ENCODE data around the gene SHCBP1L.
A peak's percentile ranks its signal among the peaks of the same experiment; 100 is the strongest.

The SHCBP1L gene

DNA sequence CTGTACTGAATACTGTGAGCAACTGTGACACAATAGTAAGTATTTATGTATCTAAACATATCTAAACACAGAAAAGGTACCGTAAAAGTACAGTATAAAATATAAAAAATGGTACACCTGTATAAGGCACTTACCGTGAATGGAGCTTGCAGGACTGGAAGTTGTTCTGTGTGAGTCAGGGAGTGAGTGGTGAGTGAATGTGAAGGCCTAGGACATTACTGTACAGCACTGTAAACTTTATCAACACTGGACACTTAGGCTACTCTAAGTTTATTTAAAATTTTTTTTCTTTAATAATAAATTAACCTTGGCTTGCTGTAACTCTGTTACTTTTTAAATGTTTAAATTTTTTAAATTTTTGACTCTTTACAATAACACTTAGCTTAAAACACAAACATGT lies 24.5 kb upstream of the SHCBP1L start:
- Histone ChIP-seq H2BK120ac (ENCODE audit: low read depth, low read length) (no peak overlapping the region), H3K18ac (ENCODE audit: low read length) (no peak overlapping the region), H2AK5ac (ENCODE audit: low read depth, low read length) (no peak overlapping the region), H3K27me3 (ENCODE audit: control insufficient read depth in 3 of 3, insufficient read depth in 3 of 3, low read depth in 1 of 3, low read length in 3 of 3) (no peaks in the 10 kb centered on the region), H2BK12ac (ENCODE audit: low read length) (no peak overlapping the region), H3K4me3 (ENCODE audit: low read length in 2 of 2) (no peak overlapping the region), H3K9me3 (replicated peaks in 1 of 2; ENCODE audit: control insufficient read depth in 2 of 2, insufficient read depth in 1 of 2, low read depth in 1 of 2, low read length in 2 of 2) (no peaks in the 10 kb centered on the region), H3K14ac (ENCODE audit: low read length) (no peak overlapping the region), H2BK15ac (ENCODE audit: low read length) (no peak overlapping the region), H3K4ac (ENCODE audit: low read length) (no peak overlapping the region), H2AFZ (ENCODE audit: low read length) (no peak overlapping the region), H4K8ac (ENCODE audit: low read depth, low read length) (no peak overlapping the region), H3K4me1 (ENCODE audit: control insufficient read depth in 2 of 2, insufficient read depth in 1 of 2, low read depth in 1 of 2, low read length in 2 of 2) (peaks cover 0 to 10% of the 10 kb centered on the region in 2 donors), H2BK5ac (ENCODE audit: low read length) (no peak overlapping the region), H4K91ac (ENCODE audit: low read depth, low read length, poor library complexity) (no peak overlapping the region), H3K9ac (ENCODE audit: low read depth, low read length, poor library complexity) (no peak overlapping the region), H3K23ac (ENCODE audit: low read depth, low read length, poor library complexity) (no peak overlapping the region), H3K4me2 (ENCODE audit: insufficient read depth, low read length, poor library complexity, severe bottlenecking) (no peak overlapping the region), H3K79me1 (ENCODE audit: low read depth, low read length) (no peaks in the 10 kb centered on the region), H3K36me3 (replicated peaks in 1 of 2; ENCODE audit: control insufficient read depth in 2 of 2, insufficient read depth in 2 of 2, low read length in 2 of 2) (no peaks in the 10 kb centered on the region), H3K27ac (replicated peaks; ENCODE audit: low read length) (no peak overlapping the region)
- no CpG with 5 or more reads among the region's 2 CpGs for WGBS, 2 donors (ENCODE audit: extremely low coverage in 2 of 2, insufficient read length in 2 of 2, insufficient replicate concordance in 1 of 2)
- no peak for DNase-seq (ENCODE audit: low spot score)

DNA sequence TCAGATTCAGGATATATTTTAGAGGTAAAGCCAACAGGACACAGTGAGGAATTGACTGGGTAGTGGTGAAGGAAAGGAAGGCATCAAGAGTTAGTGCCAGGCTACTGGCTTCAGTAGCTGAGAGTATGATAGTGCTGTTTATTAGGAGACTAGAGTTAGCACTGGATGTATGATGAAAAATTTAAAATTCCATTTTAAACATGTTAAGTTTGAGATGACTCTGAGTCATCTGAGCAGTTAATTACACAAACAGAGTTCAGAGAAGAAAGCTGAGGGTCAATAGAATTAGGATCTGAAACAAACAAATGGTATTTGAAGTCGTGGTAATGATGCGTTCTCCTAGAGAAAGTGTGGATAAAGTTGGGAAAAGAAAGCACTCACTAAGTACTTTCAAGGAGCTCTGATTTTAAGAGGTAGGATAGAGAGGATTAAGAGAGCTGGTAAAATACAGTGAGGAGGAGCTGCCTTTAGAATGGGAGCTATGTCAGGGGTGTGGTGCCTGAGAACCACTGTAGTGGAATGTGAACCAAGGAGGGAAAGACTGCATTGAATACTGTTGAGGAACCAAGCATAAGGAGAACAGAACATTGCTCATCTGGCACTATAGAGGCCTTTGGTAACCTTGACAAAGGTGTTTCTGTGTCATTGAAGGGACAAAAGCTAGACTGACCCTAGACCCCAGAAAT lies 21.7 kb upstream of the SHCBP1L start:
- Histone ChIP-seq H2BK15ac (ENCODE audit: low read length) (no peak overlapping the region), H3K9me3 (replicated peaks in 1 of 2; ENCODE audit: control insufficient read depth in 2 of 2, insufficient read depth in 1 of 2, low read depth in 1 of 2, low read length in 2 of 2) (no peaks in the 10 kb centered on the region), H3K14ac (ENCODE audit: low read length) (no peak overlapping the region), H2AFZ (ENCODE audit: low read length) (no peak overlapping the region), H3K9ac (ENCODE audit: low read depth, low read length, poor library complexity) (no peak overlapping the region), H3K18ac (ENCODE audit: low read length) (no peak overlapping the region), H3K23ac (ENCODE audit: low read depth, low read length, poor library complexity) (no peak overlapping the region), H3K4me3 (ENCODE audit: low read length in 2 of 2) (no peak overlapping the region), H4K91ac (ENCODE audit: low read depth, low read length, poor library complexity) (no peak overlapping the region), H2BK5ac (ENCODE audit: low read length) (no peak overlapping the region), H3K79me1 (ENCODE audit: low read depth, low read length) (no peaks in the 10 kb centered on the region), H2BK120ac (ENCODE audit: low read depth, low read length) (no peak overlapping the region), H3K4me1 (ENCODE audit: control insufficient read depth in 2 of 2, insufficient read depth in 1 of 2, low read depth in 1 of 2, low read length in 2 of 2) (peaks cover 0 to 15% of the 10 kb centered on the region in 2 donors), H3K4ac (ENCODE audit: low read length) (no peak overlapping the region), H3K27me3 (ENCODE audit: control insufficient read depth in 3 of 3, insufficient read depth in 3 of 3, low read depth in 1 of 3, low read length in 3 of 3) (no peaks in the 10 kb centered on the region), H3K27ac (replicated peaks; ENCODE audit: low read length) (peak overlapping the region; percentile 34), H2AK5ac (ENCODE audit: low read depth, low read length) (no peak overlapping the region), H2BK12ac (ENCODE audit: low read length) (no peak overlapping the region), H4K8ac (ENCODE audit: low read depth, low read length) (no peak overlapping the region), H3K36me3 (replicated peaks in 1 of 2; ENCODE audit: control insufficient read depth in 2 of 2, insufficient read depth in 2 of 2, low read length in 2 of 2) (no peaks in the 10 kb centered on the region), H3K4me2 (ENCODE audit: insufficient read depth, low read length, poor library complexity, severe bottlenecking) (no peak overlapping the region)
- WGBS, 2 donors (ENCODE audit: extremely low coverage in 2 of 2, insufficient read length in 2 of 2, insufficient replicate concordance in 1 of 2) = no CpG with 5 or more reads among the region's 2 CpGs
- DNase-seq (ENCODE audit: low spot score) = no peak

GRCh38 chr1:182972829-182973228 lies 19.9 kb upstream of the SHCBP1L start:
- H3K27ac ChIP-seq (replicated peaks; ENCODE audit: low read length) = peak overlapping the region; percentile 91
- WGBS, 2 donors (ENCODE audit: extremely low coverage in 2 of 2, insufficient read length in 2 of 2, insufficient replicate concordance in 1 of 2) = no CpG with 5 or more reads among the region's 6 CpGs

DNA sequence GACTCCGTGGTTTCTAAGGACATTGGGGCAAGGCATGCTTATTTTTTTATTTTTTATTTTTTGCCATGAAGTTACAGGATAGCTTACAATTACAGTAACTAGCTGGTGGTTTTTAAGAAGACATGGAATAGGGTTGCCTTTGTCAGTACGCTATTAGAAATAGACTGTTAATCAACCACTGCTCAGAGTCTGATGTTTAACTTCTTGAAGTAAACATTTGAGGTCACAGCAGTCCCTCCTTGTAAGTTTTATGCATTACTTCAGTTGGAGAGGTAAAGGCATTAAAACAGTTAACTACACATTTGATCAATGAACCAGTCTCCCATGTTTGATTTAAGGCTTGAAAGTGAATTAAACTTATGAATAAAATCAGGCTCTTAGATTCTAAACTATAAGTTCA lies 19.3 kb upstream of the SHCBP1L start:
- H3K9me3 ChIP-seq (replicated peaks in 1 of 2; ENCODE audit: control insufficient read depth in 2 of 2, insufficient read depth in 1 of 2, low read depth in 1 of 2, low read length in 2 of 2) = no peaks in the 10 kb centered on the region
- H4K91ac ChIP-seq (ENCODE audit: low read depth, low read length, poor library complexity) = no peak overlapping the region
- no peak overlapping the region for H3K4me3 ChIP-seq (ENCODE audit: low read length in 2 of 2)
- H3K9ac ChIP-seq (ENCODE audit: low read depth, low read length, poor library complexity) = no peak overlapping the region
- H2AFZ ChIP-seq (ENCODE audit: low read length) = no peak overlapping the region
- no peak overlapping the region for H2BK12ac ChIP-seq (ENCODE audit: low read length)
- no peak overlapping the region for H2AK5ac ChIP-seq (ENCODE audit: low read depth, low read length)
- H3K4ac ChIP-seq (ENCODE audit: low read length) = no peak overlapping the region
- no peak overlapping the region for H2BK15ac ChIP-seq (ENCODE audit: low read length)
- no CpG with 5 or more reads among the region's 2 CpGs for WGBS, 2 donors (ENCODE audit: extremely low coverage in 2 of 2, insufficient read length in 2 of 2, insufficient replicate concordance in 1 of 2)
- H3K79me1 ChIP-seq (ENCODE audit: low read depth, low read length) = no peaks in the 10 kb centered on the region
- DNase-seq (ENCODE audit: low spot score) = no peak
- H3K4me2 ChIP-seq (ENCODE audit: insufficient read depth, low read length, poor library complexity, severe bottlenecking) = no peak overlapping the region
- H3K18ac ChIP-seq (ENCODE audit: low read length) = no peak overlapping the region
- H3K27ac ChIP-seq (replicated peaks; ENCODE audit: low read length) = no peak overlapping the region
- H3K36me3 ChIP-seq (replicated peaks in 1 of 2; ENCODE audit: control insufficient read depth in 2 of 2, insufficient read depth in 2 of 2, low read length in 2 of 2) = no peaks in the 10 kb centered on the region
- no peaks in the 10 kb centered on the region for H3K27me3 ChIP-seq (ENCODE audit: control insufficient read depth in 3 of 3, insufficient read depth in 3 of 3, low read depth in 1 of 3, low read length in 3 of 3)
- peaks cover 0 to 15% of the 10 kb centered on the region in 2 donors for H3K4me1 ChIP-seq (ENCODE audit: control insufficient read depth in 2 of 2, insufficient read depth in 1 of 2, low read depth in 1 of 2, low read length in 2 of 2)
- no peak overlapping the region for H4K8ac ChIP-seq (ENCODE audit: low read depth, low read length)
- H2BK5ac ChIP-seq (ENCODE audit: low read length) = no peak overlapping the region
- H3K14ac ChIP-seq (ENCODE audit: low read length) = no peak overlapping the region
- no peak overlapping the region for H2BK120ac ChIP-seq (ENCODE audit: low read depth, low read length)
- H3K23ac ChIP-seq (ENCODE audit: low read depth, low read length, poor library complexity) = no peak overlapping the region

More at GRCh38 chr1:182972829-182973228, 19.9 kb upstream of the SHCBP1L start:
- peak; percentile 62 for DNase-seq (ENCODE audit: low spot score)
- no peak overlapping the region for H3K18ac ChIP-seq (ENCODE audit: low read length)
- no peak overlapping the region for H4K91ac ChIP-seq (ENCODE audit: low read depth, low read length, poor library complexity)
- H3K36me3 ChIP-seq (replicated peaks in 1 of 2; ENCODE audit: control insufficient read depth in 2 of 2, insufficient read depth in 2 of 2, low read length in 2 of 2) = no peaks in the 10 kb centered on the region
- H3K4me3 ChIP-seq (ENCODE audit: low read length in 2 of 2) = no peak overlapping the region
- no peak overlapping the region for H2AFZ ChIP-seq (ENCODE audit: low read length)
- no peak overlapping the region for H3K4me2 ChIP-seq (ENCODE audit: insufficient read depth, low read length, poor library complexity, severe bottlenecking)
- H2BK15ac ChIP-seq (ENCODE audit: low read length) = no peak overlapping the region
- no peak overlapping the region for H3K23ac ChIP-seq (ENCODE audit: low read depth, low read length, poor library complexity)
- no peaks in the 10 kb centered on the region for H3K79me1 ChIP-seq (ENCODE audit: low read depth, low read length)
- no peaks in the 10 kb centered on the region for H3K9me3 ChIP-seq (replicated peaks in 1 of 2; ENCODE audit: control insufficient read depth in 2 of 2, insufficient read depth in 1 of 2, low read depth in 1 of 2, low read length in 2 of 2)
- no peak overlapping the region for H2BK5ac ChIP-seq (ENCODE audit: low read length)
- H3K14ac ChIP-seq (ENCODE audit: low read length) = no peak overlapping the region
- no peak overlapping the region for H3K4ac ChIP-seq (ENCODE audit: low read length)
- no peak overlapping the region for H3K9ac ChIP-seq (ENCODE audit: low read depth, low read length, poor library complexity)
- no peaks in the 10 kb centered on the region for H3K27me3 ChIP-seq (ENCODE audit: control insufficient read depth in 3 of 3, insufficient read depth in 3 of 3, low read depth in 1 of 3, low read length in 3 of 3)
- H4K8ac ChIP-seq (ENCODE audit: low read depth, low read length) = no peak overlapping the region
- H2AK5ac ChIP-seq (ENCODE audit: low read depth, low read length) = no peak overlapping the region
- peaks cover 0 to 15% of the 10 kb centered on the region in 2 donors for H3K4me1 ChIP-seq (ENCODE audit: control insufficient read depth in 2 of 2, insufficient read depth in 1 of 2, low read depth in 1 of 2, low read length in 2 of 2)
- H2BK120ac ChIP-seq (ENCODE audit: low read depth, low read length) = no peak overlapping the region
- no peak overlapping the region for H2BK12ac ChIP-seq (ENCODE audit: low read length)
